Fibroblast of lung (primary cell): Measurements from ENCODE around the gene MYO5B.

ENCODE experiments used
- CTCF ChIP-seq, 2 donors: IDR thresholded peaks in 1 of 2; conservative IDR thresholded peaks in 1 of 2; 1 replicate in 1 of 2; 2 replicates in 1 of 2; pipeline ENCODE4 v1.5.1; 2011 to 2012; ENCODE audit warnings: low read length in 2 of 2, control low read depth in 1 of 2, inconsistent platforms in 1 of 2, low read depth in 1 of 2, mild to moderate bottlenecking in 1 of 2
- EZH2 ChIP-seq: IDR thresholded peaks from 2 replicates; pipeline ENCODE4 v1.5.1; 2012; ENCODE audit warnings: low read length, control low read depth, mild to moderate bottlenecking; ENCODE audit errors: missing control alignments

- TF ChIP-seq CTCF (conservative IDR thresholded peaks at IDR 0.05 in 1 of 2, IDR thresholded peaks at IDR 0.05 in 1 of 2; ENCODE audit: low read depth in 1 of 2, low read length in 2 of 2), result no peak
- TF ChIP-seq EZH2, result no peak
Observed at GRCh38 chr18:50190236-50190635, 4.7 kb downstream of the MYO5B start.
